ENCODE data around the gene GPR146.
"Not testable (repeated sequence)": the region's sequence is repeated elsewhere in the genome, so short reads cannot be mapped to it uniquely, and the experiment has no call there.

Gene GPR146

GRCh38 chr7:1058311-1058710 is 14.0 kb downstream of the GPR146 start:
- DNase-seq (ENCODE audit: low read depth) = no peak

- DNase-seq (ENCODE audit: low read depth) = no peak
Observed at GRCh38 chr7:1058821-1059199, 14.5 kb downstream of the GPR146 start.

- DNase-seq (ENCODE audit: low read depth) = peak; percentile 20
Observed at GRCh38 chr7:1059200-1060091, 15.1 kb downstream of the GPR146 start.

DNA sequence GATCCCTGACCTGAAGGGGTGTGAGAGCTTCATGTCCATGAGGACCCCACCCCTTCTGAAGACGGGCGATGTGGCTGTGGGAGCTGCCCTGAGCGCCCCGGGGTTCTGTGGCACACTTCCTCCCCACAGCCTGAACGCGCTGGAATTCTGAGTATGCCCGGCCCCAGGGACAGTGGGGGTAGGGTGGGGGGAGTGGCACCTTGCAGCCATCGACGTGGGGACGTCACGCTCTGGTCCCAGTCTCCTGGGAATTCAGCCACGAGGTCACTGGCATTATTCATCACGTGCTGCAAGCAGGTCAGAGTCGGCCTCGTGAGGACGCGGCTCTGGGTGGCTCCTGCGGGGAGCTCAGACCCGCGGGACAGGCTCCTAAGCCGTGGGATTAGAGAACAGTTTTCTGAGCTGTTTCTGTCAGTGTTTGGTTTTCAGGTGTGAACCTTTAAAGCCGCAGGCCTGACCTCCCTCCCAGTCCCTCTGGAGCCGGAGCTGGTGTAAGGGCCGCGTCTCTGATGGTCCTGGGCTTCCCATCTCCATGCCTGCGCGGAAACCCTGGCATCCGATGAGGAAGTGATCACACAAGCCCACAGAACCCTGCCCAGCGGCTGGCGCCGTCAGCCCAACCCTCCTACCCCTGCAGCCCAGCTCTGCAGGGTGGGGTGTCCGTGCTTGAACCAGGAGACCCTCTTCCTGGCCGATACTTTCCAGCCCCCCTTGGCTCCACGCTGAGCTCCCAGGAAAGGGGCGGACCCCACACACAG is 16.1 kb downstream of the GPR146 start:
- DNase-seq (ENCODE audit: low read depth) = no peak

- DNase-seq (ENCODE audit: low read depth) = no peak
Observed at GRCh38 chr7:1061180-1061579, 16.8 kb downstream of the GPR146 start.

DNA sequence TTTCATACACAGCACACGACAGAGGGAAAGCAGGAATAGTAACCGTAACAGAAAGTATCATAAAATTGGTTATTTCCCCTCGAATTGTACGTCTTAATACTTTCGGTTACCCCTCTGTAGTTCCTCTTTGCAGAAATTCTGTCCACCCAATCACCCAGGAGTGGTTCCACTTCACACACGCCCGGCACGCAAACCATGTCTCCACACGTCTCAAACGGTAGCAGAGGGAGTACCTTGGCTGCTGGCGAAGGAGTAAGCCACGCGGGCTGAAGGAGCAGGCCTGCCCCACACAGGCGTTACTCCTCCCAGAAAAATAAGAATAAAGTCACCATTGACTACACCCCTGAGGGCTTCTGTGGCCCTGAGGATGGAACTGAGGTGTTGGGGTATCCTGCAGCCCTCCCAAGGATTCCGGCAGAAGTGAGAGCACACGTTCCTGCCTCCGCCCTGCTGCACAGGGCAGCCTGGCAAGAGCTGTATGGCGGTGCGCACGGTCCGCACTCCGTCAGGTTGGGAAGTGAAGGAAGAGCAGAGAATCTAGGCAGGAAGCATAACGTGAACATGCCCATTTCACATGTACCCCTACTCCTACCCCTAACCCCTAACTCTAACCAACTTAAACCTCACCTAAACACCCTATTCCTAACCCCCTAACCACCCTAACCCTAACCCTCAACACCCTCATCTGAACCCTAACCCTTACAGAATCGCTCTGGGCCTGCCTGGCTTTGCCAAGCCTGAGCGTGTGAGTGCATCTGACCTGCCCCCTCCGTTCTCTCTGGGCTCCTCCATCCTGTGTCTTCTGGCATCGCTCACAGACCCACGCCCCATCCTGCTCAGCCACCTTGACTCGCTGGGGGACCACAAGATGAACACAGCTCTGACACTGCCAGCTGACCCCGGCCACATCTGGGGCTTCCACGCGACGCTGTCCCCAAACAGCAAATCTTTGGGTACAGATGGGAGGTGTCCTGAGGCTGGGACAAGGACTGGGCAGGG is 18.2 kb downstream of the GPR146 start:
- DNase-seq (ENCODE audit: low read depth) = no peak

- no peak for DNase-seq (ENCODE audit: low read depth)
Observed at GRCh38 chr7:1063361-1063760, 19.0 kb downstream of the GPR146 start.

DNA sequence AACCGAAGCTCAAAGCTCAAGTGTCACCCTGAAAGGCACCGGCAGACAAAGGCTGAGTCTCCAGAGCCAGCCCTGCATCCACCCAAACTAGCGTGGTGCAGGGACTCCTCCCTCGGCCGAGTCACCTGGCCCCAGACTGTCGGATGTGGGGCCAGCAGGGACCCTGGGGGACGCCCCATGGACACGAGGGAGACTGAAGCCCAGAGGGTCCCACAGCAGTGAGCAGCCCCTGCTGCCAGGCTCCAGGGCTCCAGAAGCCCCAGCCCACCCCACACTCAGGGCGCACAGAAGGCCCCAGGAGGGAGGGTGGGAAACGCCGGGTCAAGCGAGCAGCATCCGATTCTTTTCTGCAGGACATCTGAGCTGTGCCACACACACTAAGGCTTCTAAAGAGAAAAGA is 20.2 kb downstream of the GPR146 start:
- DNase-seq (ENCODE audit: low read depth) = no peak

DNA sequence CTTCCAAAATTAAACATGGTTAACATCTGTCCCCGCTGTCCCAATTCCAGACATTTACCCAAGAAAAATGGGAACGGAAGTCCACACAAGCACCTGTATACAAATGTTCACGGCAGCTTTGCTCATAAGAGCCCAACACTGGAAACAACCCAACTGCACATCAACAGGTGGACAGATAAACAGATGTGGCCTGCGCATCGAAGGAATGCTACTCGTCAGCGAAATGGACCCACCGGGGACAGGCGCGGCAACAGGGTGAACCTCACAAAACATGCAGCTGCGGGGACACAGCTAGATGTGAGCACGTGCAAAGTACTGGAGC is 20.9 kb downstream of the GPR146 start:
- no peak for DNase-seq (ENCODE audit: low read depth)

- peak; percentile 78 for DNase-seq (ENCODE audit: low read depth)
Observed at GRCh38 chr7:1065585-1066241, 21.4 kb downstream of the GPR146 start.

DNA sequence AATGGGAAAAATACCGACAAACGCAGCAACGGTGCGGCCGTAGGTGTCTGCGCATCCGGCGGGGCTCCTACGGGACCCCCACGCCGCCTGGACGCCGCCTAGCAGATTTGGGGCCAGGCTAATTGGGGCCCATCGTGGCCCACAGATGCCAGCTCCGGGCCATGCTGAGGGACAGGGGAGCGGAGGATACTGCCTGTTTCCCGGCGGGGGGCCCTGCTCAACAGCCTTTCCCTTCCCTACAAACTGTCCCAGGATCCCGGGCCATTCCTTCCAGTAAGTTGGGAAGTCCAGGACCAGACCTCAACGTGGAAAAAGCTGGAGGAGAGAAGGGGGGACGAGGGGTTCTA is 21.9 kb downstream of the GPR146 start:
- DNase-seq (ENCODE audit: low read depth) = no peak

DNA sequence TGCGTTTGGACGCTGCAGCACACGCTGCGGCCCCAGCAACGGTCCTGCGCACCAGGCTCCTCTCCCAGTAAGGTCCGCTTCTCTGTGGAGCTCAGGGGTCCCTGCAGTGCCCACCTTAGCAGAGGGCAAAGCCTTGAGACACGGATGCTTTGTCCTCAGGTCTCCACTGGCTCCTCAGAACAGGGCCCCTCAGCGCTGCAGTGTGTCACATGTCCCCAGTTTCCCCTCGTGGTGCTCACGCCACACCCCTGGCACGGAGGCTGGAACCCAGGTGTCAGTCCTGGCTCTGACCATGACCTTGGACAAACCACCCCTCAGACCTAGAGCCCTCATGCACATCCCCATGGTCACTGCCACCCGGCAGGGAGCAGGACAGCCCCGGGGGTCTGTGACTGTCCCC is 23.7 kb downstream of the GPR146 start:
- DNase-seq (ENCODE audit: low read depth) = no peak

DNA sequence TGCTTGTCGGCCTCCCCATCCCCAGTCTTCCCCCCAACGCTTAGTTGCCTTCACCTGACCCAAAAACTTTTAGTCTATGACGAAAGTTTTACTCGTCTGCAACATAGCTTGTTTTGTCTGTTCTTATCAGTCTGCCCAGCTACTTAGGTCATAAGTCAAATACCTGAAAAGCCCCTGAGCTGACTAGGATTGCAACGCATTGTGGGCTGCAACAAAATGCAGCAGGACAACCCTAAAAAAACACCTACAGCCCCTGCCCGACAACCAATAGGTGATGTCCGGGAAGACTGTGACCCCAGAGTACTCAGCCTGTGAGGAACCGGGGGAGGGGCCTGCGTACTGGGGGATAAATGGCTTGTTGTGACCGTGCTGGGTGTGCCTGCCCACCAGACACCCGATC is 24.3 kb downstream of the GPR146 start:
- no peak for DNase-seq (ENCODE audit: low read depth)

- no peak for DNase-seq (ENCODE audit: low read depth)
Observed at GRCh38 chr7:1070544-1071011, 26.2 kb downstream of the GPR146 start.

GRCh38 chr7:1071731-1072254 is 27.4 kb downstream of the GPR146 start:
- no peak for DNase-seq (ENCODE audit: low read depth)

- no peak for DNase-seq (ENCODE audit: low read depth)
Observed at GRCh38 chr7:1073142-1073977, 29.0 kb downstream of the GPR146 start.

- not testable (repeated sequence) for DNase-seq (ENCODE audit: low read depth)
Observed at GRCh38 chr7:1074018-1074417, 29.7 kb downstream of the GPR146 start.

GRCh38 chr7:1074593-1075431 is 30.5 kb downstream of the GPR146 start:
- no peak for DNase-seq (ENCODE audit: low read depth)

All from activated T-cell treated with anti-CD3 and anti-CD28 coated beads for 48 hours (primary cell).